Measurements from ENCODE around the gene TYMP. TPM values are rescaled to one million over a fixed set of nuclear protein-coding genes. Genes with fewer than 3 reads are reported as not detected.

TYMP gene
- total RNA-seq, 2 donors from 2014 or later, result 90.4 to 95.7 TPM

DNA sequence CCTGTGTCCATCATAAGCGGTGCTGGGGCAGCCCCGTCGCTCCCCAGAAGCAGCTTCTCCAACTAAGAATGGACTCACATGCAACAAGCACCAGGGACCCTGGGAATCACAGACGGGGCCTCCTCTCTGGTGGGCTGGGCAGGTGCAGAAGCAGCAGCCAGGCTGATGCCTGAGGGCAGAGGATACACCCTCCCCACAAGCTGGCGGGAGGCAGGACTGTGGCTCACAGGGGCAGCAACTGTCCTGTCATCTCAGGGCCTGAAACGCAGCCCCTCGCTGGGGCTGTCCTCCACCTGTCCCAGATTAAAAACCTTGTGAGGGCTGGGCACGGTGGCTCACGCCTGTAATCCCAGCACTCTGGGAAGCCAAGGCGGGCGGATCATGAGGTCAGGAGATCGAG is 51.9 kb downstream of the TYMP start:
- Histone ChIP-seq H3K9me3 (no peaks in the 10 kb centered on the region), H3K4me3 (no peak overlapping the region), H3K4me1 (ENCODE audit: control insufficient read depth in 1 of 2, low read depth in 2 of 2) (peaks cover 14 to 17% of the 10 kb centered on the region in 2 donors), H3K27ac (no peak overlapping the region), H3K27me3 (replicated peaks; ENCODE audit: insufficient read depth) (no peaks in the 10 kb centered on the region), H3K36me3 (no peaks in the 10 kb centered on the region)
- ATAC-seq (ENCODE audit: insufficient number of reproducible peaks, low FRiP score, low read depth) (no peak), DNase-seq (ENCODE audit: low spot score) (no peak)
- TF ChIP-seq, protein P1, sequence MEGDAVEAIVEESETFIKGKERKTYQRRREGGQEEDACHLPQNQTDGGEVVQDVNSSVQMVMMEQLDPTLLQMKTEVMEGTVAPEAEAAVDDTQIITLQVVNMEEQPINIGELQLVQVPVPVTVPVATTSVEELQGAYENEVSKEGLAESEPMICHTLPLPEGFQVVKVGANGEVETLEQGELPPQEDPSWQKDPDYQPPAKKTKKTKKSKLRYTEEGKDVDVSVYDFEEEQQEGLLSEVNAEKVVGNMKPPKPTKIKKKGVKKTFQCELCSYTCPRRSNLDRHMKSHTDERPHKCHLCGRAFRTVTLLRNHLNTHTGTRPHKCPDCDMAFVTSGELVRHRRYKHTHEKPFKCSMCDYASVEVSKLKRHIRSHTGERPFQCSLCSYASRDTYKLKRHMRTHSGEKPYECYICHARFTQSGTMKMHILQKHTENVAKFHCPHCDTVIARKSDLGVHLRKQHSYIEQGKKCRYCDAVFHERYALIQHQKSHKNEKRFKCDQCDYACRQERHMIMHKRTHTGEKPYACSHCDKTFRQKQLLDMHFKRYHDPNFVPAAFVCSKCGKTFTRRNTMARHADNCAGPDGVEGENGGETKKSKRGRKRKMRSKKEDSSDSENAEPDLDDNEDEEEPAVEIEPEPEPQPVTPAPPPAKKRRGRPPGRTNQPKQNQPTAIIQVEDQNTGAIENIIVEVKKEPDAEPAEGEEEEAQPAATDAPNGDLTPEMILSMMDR (IDR thresholded peaks at IDR 0.05), result no peak

- TF ChIP-seq, protein P1 (IDR thresholded peaks at IDR 0.05), result no peak
- no peak overlapping the region for H3K4me3 ChIP-seq
- no peaks in the 10 kb centered on the region for H3K36me3 ChIP-seq
- H3K27ac ChIP-seq, result no peak overlapping the region
- ATAC-seq (ENCODE audit: insufficient number of reproducible peaks, low FRiP score, low read depth) (no peak), DNase-seq (ENCODE audit: low spot score) (no peak)
- no peaks in the 10 kb centered on the region for H3K27me3 ChIP-seq (replicated peaks; ENCODE audit: insufficient read depth)
- H3K9me3 ChIP-seq, result no peaks in the 10 kb centered on the region
- peaks cover 23 to 27% of the 10 kb centered on the region in 2 donors for H3K4me1 ChIP-seq (ENCODE audit: control insufficient read depth in 1 of 2, low read depth in 2 of 2)
Measured at GRCh38 chr22:50476868-50477267, 52.9 kb downstream of the TYMP start.

Other genes starting within 250 kb of the TYMP start
- 100 to 1,000 TPM; 169 to 218 TPM for gene PLXNB2, start 222.4 kb downstream of the TYMP start, total RNA-seq
- gene DENND6B, start 203.0 kb downstream of the TYMP start, total RNA-seq, result 1 to 10 TPM; 4.2 to 6.0 TPM
- 10 to 100 TPM; 61.2 to 73.6 TPM for gene PPP6R2, start 186.7 kb downstream of the TYMP start, total RNA-seq
- 10 to 100 TPM; 72.9 to 99.9 TPM for gene SBF1, start 55.0 kb downstream of the TYMP start, total RNA-seq
- gene ADM2, start 48.5 kb downstream of the TYMP start, total RNA-seq, result under 1 TPM in 1 of 2 donors, not detected in 1; 0.14 TPM
- not detected for gene MIOX, start 43.2 kb downstream of the TYMP start, total RNA-seq
- gene LMF2, start 22.3 kb downstream of the TYMP start, total RNA-seq, result 10 to 100 TPM; 61.9 to 87.6 TPM
- 10 to 100 TPM; 40.8 to 50.4 TPM for gene NCAPH2, start 21.8 kb downstream of the TYMP start, total RNA-seq
- 1 to 10 TPM; 3.5 to 4.5 TPM for gene SCO2, start 4.4 kb downstream of the TYMP start, total RNA-seq
- gene KLHDC7B, start 15.9 kb upstream of the TYMP start, total RNA-seq, result not detected
- gene SYCE3, start 32.9 kb upstream of the TYMP start, total RNA-seq, result not detected
- gene CPT1B, start 48.4 kb upstream of the TYMP start, total RNA-seq, result 10 to 100 TPM; 14.6 to 21.4 TPM
- 10 to 100 TPM; 52.6 to 78.7 TPM for gene CHKB, start 52.8 kb upstream of the TYMP start, total RNA-seq
- under 1 TPM; 0.41 to 0.92 TPM for gene MAPK8IP2, start 70.8 kb upstream of the TYMP start, total RNA-seq
- 10 to 100 TPM; 38.4 to 75.4 TPM for gene ARSA, start 98.1 kb upstream of the TYMP start, total RNA-seq
- gene SHANK3, start 142.8 kb upstream of the TYMP start, total RNA-seq, result 10 to 100 TPM; 10.7 to 14.3 TPM
- gene ACR, start 208.2 kb upstream of the TYMP start, total RNA-seq, result not detected

Measured in thoracic aorta (tissue), 2 donors.